HG03175 (cell line): ENCODE results near the gene PIGV.
A peak's percentile ranks its signal among the peaks of the same experiment; 100 is the strongest.

Source experiments
- ATAC-seq: cut with Tn5 transposase; IDR thresholded peaks from one replicate; pipeline ENCODE4 v1.9.1; 2021; ENCODE audit warnings: mild to moderate bottlenecking, moderate library complexity; ENCODE audit not compliant: unreplicated experiment

PIGV gene

DNA sequence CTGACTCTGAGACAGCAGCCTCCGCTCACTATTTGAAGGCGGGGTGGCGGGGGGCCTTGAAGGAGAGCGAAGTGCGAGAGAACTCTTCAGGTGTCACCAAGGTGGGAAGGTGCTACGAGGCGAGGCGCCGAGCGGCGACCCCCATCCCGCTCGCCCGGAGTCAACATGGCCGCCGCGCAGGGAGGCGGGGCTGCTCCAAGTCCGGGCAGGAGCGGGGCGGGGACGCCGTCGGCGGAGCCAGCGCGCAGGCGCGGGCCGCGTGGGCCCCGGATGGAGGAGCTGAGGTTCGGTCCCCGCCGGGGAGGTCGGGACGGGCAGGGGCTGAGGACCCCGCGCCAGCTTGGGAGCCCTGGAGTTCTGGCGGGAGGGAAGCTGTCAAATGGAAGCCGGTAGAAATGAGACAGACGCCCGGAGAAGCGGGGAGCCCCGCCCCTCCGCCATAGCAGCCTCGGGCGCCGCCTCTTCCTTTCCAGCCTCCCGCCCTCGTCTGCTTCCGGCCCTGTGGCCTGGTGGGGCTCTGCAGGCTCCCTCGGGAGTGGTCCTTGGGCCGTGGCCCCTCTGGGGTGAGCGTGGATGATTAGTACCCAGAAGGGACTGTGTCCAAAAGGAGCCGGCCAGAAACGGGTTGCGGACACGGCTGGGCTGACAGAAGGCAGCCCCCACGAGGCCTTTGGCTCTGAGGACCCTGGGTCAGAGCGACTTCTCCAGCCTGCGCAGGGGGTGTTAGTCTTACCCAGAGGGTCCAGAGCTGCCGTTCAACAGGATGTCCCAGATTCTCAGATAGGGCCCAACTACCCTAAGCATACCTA is at the start of gene PIGV:
Gene PIGV (plus strand): TSS at position 245 of the 809 bp plus-strand sequence. CDS start 2,866 bp downstream, outside the sequence.
- peak; percentile 65 for ATAC-seq

DNA sequence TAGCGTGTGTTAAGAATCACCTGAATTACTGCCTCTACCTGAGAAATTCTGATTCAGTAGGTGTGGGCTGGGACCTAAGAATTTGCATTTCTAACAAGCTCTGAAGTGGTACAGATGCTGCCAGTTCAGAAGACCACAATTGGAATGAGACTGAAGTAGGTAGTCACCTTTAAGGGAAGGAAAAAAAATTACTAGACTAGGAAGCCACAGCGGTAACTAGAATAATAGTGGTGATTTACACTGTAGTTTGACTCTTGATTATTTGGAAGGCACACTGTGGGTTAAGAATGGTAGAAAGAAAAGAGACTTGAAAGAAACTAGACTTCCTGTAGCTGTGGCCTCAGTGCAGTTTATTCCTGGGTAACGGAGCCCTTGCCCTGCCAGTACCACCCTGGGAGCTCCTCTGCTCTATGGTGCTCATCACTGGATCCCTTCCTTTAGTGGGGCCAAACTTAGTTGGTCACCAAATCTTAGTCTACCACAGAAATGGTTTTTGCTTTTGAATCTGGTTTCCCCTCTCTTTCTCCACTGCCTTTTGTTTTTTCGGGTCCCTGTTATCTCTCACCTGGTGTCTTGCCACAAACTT is 48.3 kb upstream of the PIGV start:
- no peak for ATAC-seq

DNA sequence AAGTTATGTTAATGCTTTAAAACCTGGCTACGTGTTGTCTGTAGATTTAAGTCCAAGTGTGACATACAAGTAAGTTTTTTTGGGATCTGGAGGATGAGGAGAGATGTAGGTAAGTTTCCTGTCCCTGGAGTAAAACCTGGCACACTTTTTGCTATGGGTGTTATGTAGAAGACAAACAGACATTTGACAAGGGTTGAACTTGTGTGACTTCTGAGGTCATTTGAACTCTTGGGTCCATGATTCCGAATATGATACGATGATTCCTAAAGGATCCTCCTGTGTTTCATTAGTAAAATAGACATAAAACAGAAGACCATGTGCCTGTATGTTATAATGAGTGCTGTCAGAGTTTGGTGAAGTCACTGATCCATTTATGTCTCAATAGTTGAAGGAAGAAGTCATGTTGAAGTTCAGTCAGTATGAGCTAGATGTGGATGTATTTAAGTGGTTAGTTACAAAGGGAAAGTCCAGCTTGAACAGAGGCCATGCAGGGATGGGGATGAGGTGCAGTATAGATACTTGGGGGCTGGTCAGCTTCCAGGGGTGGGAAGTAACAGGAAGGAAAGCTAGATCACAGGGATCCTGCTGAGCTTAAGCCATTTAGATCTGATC is 47.6 kb upstream of the PIGV start:
- no peak for ATAC-seq

DNA sequence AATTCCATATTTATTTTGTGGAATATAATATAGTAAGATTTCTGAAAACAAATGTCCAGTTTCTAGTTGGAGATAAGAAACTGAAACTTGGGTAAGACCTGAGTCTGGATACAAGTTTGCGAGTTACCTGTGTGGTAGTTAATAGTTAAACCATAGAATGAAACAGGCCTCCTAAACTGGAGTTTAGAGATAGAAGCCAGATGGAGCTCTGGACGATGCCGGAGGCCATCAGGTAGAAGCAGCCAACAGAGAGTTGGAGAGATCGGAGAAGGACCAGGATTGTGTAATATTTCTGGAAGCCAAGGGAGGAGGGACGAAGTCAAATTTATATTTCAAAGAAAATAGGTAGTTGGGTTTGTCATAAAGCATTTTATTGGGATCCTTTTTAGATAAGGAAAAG is 46.8 kb upstream of the PIGV start:
- ATAC-seq = no peak

DNA sequence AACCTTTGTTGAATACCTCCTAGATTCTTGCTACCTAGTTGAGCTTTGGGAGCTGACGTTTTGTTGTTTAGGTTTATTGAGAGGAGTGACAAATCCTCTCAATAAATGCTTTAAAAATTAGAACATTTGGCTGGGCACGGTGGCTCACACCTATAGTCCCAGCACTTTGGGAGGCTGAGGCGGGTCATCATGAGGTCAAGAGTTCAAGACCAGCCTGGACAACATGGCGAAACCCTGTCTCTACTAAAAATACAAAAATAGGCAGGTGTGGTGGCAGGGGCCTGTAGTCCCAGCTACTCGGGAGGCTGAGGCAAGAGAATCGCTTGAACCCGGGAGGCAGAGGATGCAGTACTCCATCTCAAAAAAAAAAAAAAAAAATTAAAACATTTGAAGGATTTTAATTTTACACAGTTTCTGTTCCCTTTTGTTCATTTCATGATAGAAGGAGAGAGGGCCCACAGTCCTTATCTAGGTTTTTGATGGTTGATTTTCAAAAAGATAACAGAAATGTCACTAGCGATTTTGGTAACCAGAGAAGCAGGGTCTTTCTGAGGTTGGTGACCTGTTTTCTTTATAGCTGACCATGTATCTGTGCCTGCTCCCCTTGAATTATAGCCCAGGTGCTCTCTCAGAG is 44.2 kb upstream of the PIGV start:
- peak; percentile 20 for ATAC-seq

DNA sequence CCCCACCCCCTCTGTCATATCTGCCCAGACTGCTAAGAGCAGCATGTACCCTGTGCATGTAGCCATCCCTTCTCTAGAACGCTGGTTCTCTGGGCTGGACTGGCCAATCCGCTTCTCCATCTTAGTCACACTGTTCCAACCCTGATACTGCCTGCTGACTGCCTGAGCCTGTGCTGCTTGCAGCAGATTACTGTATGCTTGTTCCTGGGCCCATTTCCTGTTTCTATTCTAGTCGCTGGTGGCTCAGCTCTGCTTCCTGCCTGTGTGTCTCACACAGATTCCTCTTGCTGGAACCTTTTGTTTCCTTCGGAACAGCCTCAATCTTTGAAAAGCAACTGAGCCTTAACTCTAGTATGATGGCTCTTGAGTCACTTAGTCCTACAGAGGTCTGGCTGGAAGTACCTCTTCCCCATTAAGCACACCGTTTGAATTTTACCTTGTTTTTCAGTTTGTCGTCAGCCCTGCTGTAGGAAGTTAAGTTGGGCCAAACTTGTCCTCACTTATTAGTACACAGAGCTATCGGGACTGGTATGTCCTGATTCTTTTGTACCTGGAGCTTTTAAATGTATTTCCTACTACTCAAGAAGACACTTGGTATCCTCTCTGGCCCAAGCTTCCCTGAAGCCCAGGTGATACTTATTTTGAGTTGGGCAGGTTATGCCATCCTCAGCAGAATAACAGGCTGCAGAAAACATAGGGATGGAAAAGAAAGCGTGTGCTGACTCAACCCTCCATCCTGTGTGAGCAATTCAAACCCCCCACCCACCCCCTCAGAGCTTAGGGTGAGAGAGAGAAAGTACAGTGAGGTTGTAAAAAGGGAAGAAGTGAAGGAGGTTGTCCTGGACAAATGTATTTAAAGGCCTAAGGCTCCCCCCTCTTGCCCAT is 43.4 kb upstream of the PIGV start:
- ATAC-seq = peak; percentile 95

DNA sequence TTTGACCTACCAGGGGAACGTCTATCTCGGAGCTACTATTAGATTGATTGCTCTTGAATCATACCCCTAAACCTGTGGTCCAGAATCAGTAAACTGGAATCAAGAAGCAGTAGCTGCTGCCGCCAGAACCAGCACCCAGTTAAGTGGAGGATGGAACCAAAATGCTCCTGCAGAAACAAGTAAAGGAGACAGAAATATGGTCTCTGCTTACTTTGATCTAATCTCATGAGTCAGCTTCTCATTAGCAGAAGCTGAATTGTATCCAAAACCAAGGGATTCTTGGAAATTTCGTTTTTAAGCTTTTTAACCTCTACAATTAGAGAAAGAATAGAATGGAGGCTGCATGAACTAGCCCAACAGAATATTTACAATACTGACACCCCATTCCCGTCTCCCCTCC is 42.6 kb upstream of the PIGV start:
- no peak for ATAC-seq

DNA sequence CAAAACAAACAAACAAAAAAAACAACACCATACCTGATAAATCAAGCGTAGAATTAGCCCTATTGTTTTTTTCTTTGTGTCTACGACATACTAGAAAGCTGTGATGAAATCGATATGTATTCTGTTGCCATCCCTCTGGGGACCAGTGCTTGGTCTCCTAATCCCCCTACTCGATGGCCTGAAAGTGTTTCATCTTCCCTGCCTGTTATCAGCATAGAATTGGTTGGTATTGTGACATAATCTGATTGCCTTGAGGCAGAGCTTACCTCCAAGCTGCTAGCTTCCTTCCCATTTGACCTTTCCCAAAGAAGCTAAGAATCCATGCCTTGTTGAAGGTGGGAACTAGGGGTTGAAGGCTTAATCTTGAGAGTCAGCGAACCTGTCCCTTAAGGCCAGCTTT is 40.7 kb upstream of the PIGV start:
- no peak for ATAC-seq

DNA sequence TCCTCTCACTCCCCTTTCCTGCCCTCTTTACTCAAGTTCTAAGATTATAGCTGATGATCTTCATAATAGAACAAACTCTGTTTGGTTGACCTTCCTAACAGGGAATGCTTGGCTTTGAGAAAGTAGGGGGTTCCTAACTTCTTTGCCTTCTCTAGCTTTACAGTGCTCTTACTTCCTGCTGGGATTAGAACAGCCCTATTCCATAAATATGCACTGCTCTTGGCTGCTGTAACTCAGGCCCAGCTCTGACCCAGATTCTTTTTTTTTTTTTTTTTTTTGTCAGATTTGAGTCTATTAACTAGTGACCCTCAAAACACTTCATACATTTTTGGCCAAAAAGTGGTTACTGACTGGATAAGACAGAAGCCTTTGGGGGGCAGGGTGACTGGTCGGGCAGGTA is 39.4 kb upstream of the PIGV start:
- ATAC-seq = no peak

DNA sequence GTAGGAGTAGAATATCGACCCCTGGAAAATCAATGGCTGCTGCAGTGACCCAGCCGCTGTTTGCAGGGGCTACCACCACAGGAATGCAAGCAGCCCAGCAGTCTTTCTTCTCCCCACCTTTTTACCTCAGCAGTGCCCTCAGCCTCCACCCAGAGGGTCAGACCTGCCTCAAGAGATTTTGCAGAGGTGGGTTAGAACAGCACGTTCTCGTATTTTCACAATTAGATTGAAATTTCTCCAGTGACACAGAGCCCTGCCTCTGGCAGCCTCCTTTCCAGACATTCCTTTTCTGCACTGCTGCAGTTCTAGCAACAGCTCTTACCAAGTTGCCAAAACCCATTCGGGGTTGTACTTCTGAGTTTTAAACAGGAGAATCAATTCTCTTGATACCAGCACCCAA is 38.3 kb upstream of the PIGV start:
- no peak for ATAC-seq

DNA sequence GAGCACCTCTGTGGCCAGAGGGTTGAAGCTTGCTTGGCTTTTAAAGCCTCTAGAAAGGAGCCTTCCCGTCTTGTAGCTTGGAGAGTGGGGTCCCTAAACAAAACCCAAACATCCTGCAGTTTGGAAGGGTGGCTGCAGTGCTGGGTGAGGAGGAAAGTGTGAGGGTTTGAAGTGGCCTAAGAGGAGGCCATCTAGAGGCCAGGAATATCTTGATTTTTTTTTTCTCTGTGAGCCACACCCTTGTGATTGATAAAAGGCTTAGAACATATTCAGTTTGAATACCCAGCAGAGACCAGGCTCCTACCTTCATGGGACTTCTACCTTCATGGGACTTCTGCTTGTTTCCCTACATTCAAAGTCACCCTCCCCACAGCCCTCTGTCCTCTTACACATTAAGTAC is 37.3 kb upstream of the PIGV start:
- ATAC-seq = no peak

DNA sequence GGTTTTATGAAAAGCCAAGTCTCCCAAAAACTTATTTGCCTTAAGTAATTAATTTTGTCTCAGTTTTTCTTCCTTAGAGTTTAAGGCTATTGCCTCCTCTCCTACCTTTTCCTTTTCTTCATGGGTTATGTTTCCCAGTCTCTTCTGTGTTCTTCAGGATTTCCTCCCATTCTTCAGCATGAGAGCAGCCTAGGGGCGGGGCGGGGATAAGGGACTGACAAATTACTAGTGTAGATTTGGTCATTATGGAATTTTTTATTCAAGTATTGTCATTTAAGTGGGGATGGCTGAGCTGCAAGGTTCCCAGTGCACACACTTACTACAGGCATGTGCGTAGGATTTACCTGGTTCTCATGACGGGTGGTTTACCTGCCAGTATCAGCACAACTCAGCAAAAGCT is 35.2 kb upstream of the PIGV start:
- no peak for ATAC-seq

DNA sequence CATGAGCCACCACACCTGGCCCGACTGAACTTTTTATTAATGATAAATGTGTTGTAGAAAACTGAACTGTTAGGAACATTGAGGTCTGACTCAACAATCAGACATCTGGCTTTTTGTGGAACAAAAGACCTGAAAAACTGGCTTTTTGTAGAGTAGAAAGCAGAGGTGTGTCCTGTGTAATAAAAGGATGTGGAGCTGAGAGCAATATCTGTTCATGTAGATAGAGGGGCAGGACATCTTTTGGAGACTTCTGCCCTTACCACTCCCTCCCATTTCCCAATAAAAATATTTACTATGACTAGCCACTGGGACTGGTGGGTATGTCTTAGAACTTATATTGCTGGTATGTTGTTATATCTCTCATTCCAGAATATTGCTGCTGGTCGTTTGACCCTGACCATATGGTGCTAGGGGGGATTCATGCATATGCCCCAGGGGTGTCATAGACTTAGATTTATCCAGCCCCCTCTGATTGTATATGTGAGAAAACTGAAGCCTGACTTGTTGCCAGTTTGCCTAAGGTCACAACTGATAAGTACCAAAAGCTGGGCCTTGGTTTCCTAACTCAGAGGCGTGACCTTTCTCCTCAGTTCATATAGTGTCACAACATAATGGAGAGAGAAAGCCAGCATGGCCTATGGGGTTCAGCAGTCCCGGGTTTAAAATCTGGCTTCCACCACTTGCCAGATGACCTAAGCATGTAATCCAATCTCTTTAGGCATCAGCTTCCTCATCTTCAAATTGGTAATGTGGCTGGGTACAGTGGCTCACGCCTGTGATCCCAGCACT is 33.5 kb upstream of the PIGV start:
- ATAC-seq = no peak

DNA sequence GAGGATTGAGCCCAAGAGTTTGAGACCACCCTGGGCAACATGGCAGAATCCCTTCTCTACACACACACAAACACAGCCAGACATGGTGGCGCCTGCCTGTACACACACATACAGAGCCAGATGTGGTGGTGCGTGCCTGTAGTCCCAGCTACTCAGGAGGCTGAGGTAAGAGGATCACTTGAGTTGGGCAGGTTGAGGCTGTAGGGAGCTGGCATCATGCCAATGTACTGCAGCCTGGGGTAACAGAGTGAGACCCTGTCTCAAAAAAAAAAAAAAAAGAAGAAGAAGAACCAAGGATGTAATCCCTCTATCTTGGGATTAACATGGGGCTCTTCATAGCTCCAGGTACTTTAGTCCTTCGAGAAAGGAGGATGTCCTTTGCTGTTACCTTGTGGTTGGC is 29.4 kb upstream of the PIGV start:
- ATAC-seq = no peak

DNA sequence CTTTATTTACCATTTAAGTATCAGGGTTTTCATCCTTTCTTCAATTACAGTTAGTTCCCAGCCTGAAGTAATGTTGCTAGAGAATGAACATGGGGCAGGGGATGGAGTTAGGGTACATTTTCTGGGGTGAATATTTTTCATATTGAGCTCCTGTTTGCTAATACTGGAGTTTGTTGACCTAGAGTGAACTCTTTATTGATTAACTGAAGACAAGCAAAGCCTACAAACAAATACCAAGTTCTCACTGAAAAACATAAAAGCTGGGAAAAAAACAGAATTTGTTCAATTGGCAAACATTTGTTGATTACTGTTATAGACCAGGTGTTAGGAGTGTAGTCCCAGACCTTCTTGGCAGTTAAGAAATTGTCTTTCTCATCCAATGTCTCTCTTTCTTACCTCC is 28.2 kb upstream of the PIGV start:
- ATAC-seq = no peak

DNA sequence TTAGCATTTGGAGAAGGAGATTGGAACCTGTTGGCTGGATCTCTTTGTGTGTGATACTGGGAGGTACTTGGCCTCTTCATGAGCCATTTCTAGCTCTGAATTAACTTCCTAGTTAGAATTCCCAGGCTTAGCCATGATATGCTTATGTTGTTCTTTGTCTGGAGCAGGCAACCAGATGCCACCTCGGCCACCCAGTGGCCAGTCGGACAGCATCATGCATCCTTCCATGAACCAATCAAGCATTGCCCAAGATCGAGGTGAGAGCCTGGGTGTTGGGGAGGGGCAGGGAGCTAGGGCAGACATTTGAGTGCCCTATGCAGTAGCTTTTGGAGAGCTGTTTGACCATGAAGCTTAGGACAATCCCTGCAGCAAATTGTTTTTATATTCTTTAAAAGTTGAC is 26.5 kb upstream of the PIGV start:
- no peak for ATAC-seq

DNA sequence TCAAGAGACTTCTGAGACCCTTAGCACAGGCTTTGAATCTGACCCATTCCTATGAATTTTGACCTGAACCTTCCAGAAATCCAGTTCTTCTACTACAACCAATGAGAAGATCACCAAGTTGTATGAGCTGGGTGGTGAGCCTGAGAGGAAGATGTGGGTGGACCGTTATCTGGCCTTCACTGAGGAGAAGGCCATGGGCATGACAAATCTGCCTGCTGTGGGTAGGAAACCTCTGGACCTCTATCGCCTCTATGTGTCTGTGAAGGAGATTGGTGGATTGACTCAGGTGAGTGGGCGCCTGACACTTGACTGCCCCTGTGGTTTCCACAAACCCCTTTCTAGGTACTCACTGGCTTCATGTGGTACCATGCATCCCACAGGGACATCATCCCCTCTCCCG is 20.0 kb upstream of the PIGV start:
- ATAC-seq = no peak

DNA sequence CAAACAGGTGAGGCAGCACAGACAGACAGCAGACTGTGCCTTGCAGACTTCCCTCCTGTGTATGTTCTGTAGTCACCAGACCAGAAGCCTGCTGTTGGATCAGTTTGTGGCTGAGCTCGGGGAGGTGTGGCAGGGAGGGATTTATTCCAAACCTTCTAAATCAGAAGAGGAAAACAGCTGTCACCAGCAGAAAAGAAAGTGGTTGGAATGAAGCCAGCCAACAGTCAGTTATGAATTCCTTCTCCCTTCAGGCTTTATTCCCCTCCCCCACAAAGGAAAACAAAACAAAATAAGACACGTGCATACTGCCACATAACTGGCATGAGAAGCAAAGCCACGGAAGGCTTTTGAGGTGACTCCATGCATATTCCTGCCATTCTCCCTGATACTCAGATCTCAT is 19.0 kb upstream of the PIGV start:
- ATAC-seq = no peak

DNA sequence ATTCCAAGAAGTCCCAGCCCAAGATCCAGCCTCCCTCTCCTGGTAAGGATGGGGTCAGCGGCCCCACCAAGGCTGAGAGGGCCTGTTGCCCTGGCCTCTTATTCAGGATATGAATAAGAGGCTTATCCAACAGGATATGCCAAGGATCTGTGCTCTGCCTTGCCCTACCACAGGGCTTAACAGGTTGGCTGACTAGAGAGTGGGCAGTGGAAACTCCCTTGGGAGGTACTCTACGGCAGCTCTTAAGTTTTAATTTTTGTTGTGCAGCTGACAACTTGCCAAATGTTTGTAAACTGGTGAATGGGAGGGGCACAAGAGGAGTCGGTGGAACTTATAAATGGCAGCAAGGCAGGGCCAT is 16.5 kb upstream of the PIGV start:
- ATAC-seq = no peak

DNA sequence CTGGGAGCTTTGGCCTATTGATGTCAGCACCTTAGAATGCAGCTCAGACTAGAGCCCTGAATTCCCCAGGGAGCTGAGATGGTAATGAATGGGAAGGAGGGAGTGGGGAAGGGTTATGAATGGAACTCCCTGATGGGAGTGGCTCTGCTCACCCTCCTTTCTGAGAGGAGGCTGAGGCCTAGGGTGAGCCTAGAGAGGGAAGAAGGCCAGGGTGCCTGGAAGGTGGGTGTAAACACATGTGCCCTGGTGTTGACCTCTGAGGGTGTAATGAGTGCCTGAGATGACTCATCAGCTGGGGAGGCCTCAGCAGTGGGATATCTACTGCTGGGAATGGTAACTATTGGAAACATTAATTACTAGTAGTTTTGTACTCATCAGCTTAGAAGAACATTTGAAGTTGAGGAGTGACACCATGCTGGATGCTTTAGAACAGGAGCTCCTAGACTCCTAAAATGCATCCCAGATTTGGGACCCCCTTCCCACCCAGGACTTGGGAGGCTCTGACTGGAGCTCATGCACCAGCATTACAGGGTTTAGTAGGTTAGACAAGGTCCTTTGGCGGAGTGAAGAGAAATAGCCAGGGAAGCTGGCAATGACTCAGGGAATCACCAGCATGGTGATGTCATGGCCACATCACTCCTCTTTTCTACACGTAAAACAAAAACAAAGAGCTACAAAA is 16.0 kb upstream of the PIGV start:
- no peak for ATAC-seq
